GM18517 (cell line): ENCODE data around the gene ATP8A2.
A peak's percentile ranks its signal among the peaks of the same experiment; 100 is the strongest.

Source experiments
- ATAC-seq: cut with Tn5 transposase; IDR thresholded peaks from one replicate; pipeline ENCODE4 v1.9.1; 2021; ENCODE audit warnings: mild to moderate bottlenecking, moderate library complexity; ENCODE audit not compliant: unreplicated experiment

Gene ATP8A2

GRCh38 chr13:25843692-25844091 lies 471.9 kb downstream of the ATP8A2 start:
- no peak for ATAC-seq

- no peak for ATAC-seq
Observed at GRCh38 chr13:25844559-25845434, 473.0 kb downstream of the ATP8A2 start.

GRCh38 chr13:25846222-25846984 lies 474.6 kb downstream of the ATP8A2 start:
- ATAC-seq, result peak; percentile 5

GRCh38 chr13:25847145-25847544 lies 475.4 kb downstream of the ATP8A2 start:
- peak; percentile 91 for ATAC-seq

GRCh38 chr13:25847635-25848626 lies 476.2 kb downstream of the ATP8A2 start:
- ATAC-seq, result no peak

- no peak for ATAC-seq
Observed at GRCh38 chr13:25848812-25849745, 477.3 kb downstream of the ATP8A2 start.

GRCh38 chr13:25857830-25858229 lies 486.1 kb downstream of the ATP8A2 start:
- ATAC-seq, result no peak

GRCh38 chr13:25859528-25859927 lies 487.8 kb downstream of the ATP8A2 start:
- no peak for ATAC-seq

- no peak for ATAC-seq
Observed at GRCh38 chr13:25860265-25860664, 488.5 kb downstream of the ATP8A2 start.

- ATAC-seq, result no peak
Observed at GRCh38 chr13:25860862-25861261, 489.1 kb downstream of the ATP8A2 start.

GRCh38 chr13:25862156-25862555 lies 490.4 kb downstream of the ATP8A2 start:
- ATAC-seq, result no peak

- no peak for ATAC-seq
Observed at GRCh38 chr13:25864116-25864515, 492.3 kb downstream of the ATP8A2 start.

- ATAC-seq, result no peak
Observed at GRCh38 chr13:25864936-25865335, 493.2 kb downstream of the ATP8A2 start.

GRCh38 chr13:25865391-25865790 lies 493.6 kb downstream of the ATP8A2 start:
- no peak for ATAC-seq

- ATAC-seq, result no peak
Observed at GRCh38 chr13:25867038-25867437, 495.3 kb downstream of the ATP8A2 start.

- no peak for ATAC-seq
Observed at GRCh38 chr13:25868490-25868889, 496.7 kb downstream of the ATP8A2 start.

GRCh38 chr13:25869941-25870340 lies 498.2 kb downstream of the ATP8A2 start:
- ATAC-seq, result no peak

- no peak for ATAC-seq
Observed at GRCh38 chr13:25871389-25872125, 499.8 kb downstream of the ATP8A2 start.
